Subcutaneous adipose tissue (tissue), 4 donors: ENCODE results near the gene RPL27A. TPM values are rescaled to one million over a fixed set of nuclear protein-coding genes. Genes with fewer than 3 reads are reported as not detected.

Experiments used
- total RNA-seq, 4 donors: library from RNA; depleted of rRNA; stranded (reverse); fragments of >200 nt; gene quantifications; one replicate each; pipeline ENCODE4 v1.1.0, GENCODE V29; 2016
- TF ChIP-seq, protein P1 (sequence below): fragments of 450-650 bp; IDR thresholded peaks from one replicate; pipeline ENCODE4 v1.5.1; 2016; ENCODE audit warnings: low read depth, mild to moderate bottlenecking, control low read depth, antibody characterized with exemption, moderate library complexity

The RPL27A gene
- total RNA-seq, 4 donors from 2014 or later: 925 to 1,376 (median 1,058) TPM

DNA sequence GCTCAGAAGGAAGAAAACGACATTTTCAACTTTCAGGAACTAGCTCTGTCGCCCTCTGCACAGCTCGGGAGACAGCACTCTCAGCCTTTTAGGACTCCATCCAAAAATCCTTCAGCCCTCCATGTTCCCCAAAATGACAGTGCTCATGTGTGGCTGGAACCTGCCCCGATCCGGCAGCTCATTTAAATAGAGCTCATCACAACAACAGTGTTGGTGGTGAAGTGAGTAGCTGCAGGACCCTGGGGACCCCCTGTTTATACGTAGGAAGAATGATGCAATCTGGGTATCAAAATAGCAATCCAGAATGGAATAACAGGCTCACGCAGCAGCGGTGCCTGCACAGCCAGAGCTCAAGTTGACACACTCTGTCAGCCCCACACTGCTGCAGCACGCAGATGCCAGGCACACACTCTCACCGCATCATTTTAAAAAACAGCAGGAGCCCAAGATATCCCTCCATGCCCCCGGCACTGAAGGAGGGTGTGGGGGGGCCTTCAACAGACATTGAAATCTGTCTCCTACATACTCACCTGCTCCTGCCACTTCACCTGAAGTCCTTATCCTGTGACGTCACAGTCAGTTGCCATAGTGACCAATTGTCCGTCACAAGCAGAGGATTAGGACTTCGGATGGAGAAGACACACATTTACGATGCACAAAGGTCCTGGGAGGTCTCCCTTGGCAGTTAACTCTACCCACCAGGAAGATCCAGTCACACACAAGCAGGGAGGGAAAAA lies 24.1 kb upstream of the RPL27A start:
- TF ChIP-seq, protein P1, sequence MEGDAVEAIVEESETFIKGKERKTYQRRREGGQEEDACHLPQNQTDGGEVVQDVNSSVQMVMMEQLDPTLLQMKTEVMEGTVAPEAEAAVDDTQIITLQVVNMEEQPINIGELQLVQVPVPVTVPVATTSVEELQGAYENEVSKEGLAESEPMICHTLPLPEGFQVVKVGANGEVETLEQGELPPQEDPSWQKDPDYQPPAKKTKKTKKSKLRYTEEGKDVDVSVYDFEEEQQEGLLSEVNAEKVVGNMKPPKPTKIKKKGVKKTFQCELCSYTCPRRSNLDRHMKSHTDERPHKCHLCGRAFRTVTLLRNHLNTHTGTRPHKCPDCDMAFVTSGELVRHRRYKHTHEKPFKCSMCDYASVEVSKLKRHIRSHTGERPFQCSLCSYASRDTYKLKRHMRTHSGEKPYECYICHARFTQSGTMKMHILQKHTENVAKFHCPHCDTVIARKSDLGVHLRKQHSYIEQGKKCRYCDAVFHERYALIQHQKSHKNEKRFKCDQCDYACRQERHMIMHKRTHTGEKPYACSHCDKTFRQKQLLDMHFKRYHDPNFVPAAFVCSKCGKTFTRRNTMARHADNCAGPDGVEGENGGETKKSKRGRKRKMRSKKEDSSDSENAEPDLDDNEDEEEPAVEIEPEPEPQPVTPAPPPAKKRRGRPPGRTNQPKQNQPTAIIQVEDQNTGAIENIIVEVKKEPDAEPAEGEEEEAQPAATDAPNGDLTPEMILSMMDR: no peak

DNA sequence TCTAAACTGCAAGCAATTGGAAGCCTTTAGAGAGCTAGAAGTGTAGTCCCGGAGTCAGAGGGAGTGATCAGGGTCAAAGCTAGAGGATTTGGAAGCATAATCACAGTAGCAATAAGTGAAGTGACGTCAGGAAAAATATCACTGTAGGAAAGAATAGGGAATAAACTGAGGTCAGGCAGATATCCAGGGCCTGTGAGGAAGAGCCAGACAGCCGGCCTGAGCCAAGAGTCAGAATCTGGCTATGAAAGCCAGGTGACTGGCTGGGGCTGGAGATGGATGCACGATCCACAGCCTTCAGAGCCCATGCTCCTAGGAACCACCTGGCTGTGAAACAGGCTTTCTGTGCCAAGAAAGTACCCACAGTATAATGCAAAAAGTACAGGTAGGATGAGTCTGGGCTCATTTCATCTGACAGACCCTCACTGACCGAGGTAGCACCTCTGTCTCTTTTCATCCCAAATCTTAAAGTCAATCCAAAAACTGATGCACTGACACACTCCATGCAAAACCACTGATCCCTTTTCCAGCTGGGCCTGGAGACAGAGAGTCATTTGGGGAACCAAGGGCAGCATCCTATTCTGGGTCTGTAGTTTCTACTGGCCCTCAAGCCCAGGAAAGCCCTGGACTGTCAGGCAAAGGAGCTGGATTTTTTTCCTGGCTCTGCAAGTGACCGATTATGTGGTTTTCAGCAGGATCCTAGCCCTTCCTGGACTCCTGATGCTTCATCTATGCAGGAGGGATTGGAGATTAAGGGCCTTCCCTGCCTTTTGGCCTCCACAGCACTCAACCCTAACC lies 21.4 kb upstream of the RPL27A start:
- TF ChIP-seq, protein P1: no peak

DNA sequence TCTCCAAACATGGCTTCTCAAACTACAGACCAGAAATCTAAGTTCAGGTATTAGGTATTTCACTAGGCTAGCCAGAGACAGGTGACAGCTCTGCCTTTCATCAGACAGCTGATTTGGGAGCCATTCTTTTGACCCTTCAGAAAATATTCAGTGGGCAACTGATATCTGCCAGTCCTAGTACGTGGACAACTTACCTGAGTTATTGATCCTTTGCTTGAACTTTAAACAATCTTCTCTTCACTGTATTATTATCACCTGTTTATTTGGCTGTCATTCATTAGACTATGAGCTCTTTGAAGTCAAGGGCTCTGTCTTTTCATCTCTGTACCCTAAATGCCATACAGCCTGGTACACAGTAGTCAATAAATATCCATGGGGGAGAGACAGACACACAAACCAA lies 17.4 kb upstream of the RPL27A start:
- TF ChIP-seq, protein P1: no peak

DNA sequence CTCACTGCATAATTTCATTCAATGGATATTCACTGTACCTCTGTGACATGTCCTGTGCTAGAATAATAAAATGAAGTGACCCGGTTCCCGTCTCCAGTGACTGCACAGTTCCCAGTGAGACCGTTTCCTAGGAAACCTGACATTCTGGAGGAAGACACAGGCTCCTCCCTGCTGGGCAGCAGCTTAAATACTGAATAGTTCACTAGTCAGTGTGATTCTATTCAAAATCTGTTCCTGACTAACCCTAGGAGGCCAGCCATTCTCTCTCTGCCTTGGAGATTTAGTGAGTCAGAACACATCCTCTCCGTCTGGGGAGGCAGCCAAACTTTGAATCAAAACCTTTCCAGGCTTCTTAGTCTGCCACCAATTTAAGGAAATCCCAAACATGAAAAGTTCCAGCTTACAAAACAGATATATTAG lies 11.4 kb upstream of the RPL27A start:
- TF ChIP-seq, protein P1: no peak

DNA sequence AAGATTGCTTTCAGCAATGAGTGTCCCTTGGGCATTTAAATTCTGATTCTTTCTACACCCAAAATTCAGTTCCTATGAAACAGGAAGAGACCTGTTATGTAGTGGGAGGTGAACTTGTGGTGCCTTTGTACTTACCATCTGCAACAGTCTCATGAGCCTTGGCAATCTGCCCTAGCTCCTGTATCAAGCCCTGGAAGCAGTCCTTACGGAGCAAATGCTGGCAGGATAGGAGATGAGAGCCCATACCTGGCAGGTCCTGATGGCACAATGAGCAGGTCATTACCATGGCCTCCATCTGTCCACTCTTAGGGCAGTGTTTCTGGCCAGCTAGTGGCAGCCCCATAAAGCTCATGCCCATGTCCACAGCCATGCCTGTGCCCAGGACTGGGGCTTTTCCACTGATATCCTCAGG lies 10.9 kb upstream of the RPL27A start:
- TF ChIP-seq, protein P1: no peak

- TF ChIP-seq, protein P1: no peak
These were observed 10.2 kb upstream of the RPL27A start for GRCh38 chr11:8672346-8672745.

DNA sequence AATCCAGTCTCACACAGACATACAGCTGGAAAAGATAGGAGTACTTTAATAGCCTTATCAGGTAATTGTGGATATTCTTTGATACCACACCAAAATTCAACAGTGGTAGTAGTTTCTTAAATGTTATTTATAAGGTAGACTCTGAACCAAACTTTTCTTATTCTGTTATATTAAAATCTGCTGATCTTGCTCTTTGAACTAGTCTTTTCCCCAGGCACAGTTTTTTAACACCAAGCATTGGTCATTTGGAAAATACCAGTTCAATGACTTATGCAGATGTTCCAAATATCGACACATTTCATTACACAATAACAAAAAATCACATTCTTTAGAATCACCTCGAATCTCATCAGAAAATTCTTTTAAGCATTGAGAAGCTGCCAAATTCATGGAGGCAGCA lies 7.7 kb upstream of the RPL27A start:
- TF ChIP-seq, protein P1: no peak
